ENCODE measurements around the gene NVL.

GRCh38 chr1:224289396-224289795, 40.6 kb downstream of the NVL start:
- TF ChIP-seq CTCF (IDR thresholded peaks at IDR 0.05) (no peak), POLR2AphosphoS5 (IDR thresholded peaks at IDR 0.05) (no peak), POLR2A (IDR thresholded peaks at IDR 0.05) (no peak)

Measured in breast epithelium (tissue), 3 donors.